ENCODE measurements around the gene AANAT.

Gene AANAT

DNA sequence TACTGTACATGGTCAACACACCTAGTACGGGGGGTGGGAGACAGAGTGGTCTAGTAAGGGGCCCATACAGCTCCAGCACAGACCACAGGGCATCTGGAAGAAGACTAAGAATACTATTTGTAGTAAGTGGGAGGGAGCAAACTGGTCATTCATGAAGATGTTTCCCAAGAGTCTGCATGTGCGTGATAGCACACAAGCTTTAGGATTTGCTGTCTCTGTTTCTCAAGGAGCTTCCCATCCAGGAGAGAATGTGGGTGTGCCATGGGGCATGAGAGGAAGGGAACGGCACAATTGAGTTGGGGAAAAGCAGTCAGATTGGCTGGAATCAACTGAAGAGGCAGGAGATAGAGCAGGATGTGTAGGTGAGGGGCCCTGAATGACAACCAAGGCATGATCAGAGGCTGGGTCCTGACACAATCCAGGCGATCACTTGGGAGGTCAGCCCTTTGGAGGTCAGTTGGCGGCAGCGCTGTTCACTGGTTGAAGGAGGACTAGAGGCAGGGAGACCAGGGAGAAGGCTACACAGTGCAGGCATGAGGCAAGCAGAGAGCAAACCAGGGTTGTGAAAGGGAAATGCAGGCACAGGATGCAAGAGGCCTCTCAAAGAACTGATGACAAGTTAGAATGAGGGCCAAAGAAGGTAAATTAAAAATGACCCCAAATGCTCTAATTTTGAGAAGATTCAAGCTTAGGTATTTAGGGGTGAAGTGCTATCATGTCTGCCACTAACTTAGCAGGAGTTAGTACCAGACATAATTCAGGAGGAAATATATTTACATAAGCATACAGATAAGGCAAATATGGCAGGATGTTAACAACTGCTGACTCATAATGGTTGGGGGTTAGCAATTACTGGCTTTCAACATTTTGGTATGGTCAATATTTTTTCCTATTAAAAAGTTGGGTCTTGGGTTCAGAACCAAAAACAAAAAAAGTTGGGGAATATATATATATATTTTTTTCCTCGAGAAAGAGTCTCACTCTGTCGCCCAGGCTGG is 24.8 kb upstream of the AANAT start:
- no peak for ATAC-seq
- no peak for TF ChIP-seq ARNTL (CRISPR knock-in tag; IDR thresholded peaks at IDR 0.05; ENCODE audit: borderline replicate concordance, low read depth)
- TF ChIP-seq, protein P1, sequence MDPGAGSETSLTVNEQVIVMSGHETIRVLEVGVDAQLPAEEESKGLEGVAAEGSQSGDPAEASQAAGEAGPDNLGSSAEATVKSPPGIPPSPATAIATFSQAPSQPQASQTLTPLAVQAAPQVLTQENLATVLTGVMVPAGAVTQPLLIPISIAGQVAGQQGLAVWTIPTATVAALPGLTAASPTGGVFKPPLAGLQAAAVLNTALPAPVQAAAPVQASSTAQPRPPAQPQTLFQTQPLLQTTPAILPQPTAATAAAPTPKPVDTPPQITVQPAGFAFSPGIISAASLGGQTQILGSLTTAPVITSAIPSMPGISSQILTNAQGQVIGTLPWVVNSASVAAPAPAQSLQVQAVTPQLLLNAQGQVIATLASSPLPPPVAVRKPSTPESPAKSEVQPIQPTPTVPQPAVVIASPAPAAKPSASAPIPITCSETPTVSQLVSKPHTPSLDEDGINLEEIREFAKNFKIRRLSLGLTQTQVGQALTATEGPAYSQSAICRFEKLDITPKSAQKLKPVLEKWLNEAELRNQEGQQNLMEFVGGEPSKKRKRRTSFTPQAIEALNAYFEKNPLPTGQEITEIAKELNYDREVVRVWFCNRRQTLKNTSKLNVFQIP (CRISPR knock-in tag; IDR thresholded peaks at IDR 0.05; ENCODE audit: borderline replicate concordance, low read depth) = no peak

DNA sequence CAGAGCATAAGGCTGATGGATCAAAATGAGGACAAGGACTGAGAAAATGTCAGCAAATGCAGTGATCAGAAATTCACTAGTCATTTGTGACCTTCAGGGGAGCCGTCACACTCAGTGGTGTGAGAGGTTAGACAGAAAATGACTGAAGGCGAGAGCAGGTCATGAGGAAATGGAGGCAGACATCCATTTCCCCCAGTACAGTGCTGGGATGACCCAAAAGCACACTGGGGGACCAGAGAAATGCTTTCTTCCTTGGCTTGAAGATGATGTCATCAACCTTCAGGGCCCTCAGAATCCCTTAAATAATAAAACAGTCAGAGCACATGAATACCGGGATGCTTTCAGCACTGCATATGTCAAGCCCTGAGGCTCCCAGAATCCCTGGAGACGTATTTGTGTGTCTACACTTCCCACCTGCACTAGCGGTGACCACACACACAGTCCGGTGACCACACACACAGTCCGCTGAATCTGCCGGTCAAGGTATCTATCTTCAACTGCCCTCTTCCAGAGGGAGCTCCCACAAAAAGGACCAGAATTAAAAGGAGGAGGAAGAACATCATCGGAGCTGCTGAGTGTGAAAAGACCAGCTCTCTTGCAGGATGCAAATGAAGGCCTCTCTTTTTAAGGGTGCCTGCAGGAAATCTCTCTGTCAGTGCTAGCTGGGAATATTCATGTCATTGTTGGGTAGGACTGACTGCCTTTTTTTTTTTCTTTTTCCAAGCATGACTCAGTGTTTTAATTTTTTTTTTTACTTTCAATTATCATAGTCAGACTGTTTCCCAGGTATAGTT is 22.7 kb upstream of the AANAT start:
- TF ChIP-seq BACH2 (CRISPR knock-in tag; IDR thresholded peaks at IDR 0.05; ENCODE audit: borderline replicate concordance) = no peak
- TF ChIP-seq, protein P2, sequence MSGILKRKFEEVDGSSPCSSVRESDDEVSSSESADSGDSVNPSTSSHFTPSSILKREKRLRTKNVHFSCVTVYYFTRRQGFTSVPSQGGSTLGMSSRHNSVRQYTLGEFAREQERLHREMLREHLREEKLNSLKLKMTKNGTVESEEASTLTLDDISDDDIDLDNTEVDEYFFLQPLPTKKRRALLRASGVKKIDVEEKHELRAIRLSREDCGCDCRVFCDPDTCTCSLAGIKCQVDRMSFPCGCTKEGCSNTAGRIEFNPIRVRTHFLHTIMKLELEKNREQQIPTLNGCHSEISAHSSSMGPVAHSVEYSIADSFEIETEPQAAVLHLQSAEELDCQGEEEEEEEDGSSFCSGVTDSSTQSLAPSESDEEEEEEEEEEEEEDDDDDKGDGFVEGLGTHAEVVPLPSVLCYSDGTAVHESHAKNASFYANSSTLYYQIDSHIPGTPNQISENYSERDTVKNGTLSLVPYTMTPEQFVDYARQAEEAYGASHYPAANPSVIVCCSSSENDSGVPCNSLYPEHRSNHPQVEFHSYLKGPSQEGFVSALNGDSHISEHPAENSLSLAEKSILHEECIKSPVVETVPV (CRISPR knock-in tag; IDR thresholded peaks at IDR 0.05) = no peak
- no peak for TF ChIP-seq TCF4 (CRISPR knock-in tag; IDR thresholded peaks at IDR 0.05; ENCODE audit: borderline replicate concordance)
- TF ChIP-seq, protein P3, sequence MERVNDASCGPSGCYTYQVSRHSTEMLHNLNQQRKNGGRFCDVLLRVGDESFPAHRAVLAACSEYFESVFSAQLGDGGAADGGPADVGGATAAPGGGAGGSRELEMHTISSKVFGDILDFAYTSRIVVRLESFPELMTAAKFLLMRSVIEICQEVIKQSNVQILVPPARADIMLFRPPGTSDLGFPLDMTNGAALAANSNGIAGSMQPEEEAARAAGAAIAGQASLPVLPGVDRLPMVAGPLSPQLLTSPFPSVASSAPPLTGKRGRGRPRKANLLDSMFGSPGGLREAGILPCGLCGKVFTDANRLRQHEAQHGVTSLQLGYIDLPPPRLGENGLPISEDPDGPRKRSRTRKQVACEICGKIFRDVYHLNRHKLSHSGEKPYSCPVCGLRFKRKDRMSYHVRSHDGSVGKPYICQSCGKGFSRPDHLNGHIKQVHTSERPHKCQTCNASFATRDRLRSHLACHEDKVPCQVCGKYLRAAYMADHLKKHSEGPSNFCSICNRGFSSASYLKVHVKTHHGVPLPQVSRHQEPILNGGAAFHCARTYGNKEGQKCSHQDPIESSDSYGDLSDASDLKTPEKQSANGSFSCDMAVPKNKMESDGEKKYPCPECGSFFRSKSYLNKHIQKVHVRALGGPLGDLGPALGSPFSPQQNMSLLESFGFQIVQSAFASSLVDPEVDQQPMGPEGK (CRISPR knock-in tag; IDR thresholded peaks at IDR 0.05; ENCODE audit: borderline replicate concordance) = no peak
- TF ChIP-seq ZFP3 (CRISPR knock-in tag; IDR thresholded peaks at IDR 0.05) = no peak
- no peak for TF ChIP-seq RARB (CRISPR knock-in tag; IDR thresholded peaks at IDR 0.05)
- no peak for TF ChIP-seq ZNF70 (CRISPR knock-in tag; IDR thresholded peaks at IDR 0.05)
- no peak for TF ChIP-seq ESRRG (CRISPR knock-in tag; IDR thresholded peaks at IDR 0.05)
- TF ChIP-seq CREB5 (CRISPR knock-in tag; IDR thresholded peaks at IDR 0.05; ENCODE audit: low read depth) = no peak
- ATAC-seq = no peak; the same call in 2 of the 3 replicates

DNA sequence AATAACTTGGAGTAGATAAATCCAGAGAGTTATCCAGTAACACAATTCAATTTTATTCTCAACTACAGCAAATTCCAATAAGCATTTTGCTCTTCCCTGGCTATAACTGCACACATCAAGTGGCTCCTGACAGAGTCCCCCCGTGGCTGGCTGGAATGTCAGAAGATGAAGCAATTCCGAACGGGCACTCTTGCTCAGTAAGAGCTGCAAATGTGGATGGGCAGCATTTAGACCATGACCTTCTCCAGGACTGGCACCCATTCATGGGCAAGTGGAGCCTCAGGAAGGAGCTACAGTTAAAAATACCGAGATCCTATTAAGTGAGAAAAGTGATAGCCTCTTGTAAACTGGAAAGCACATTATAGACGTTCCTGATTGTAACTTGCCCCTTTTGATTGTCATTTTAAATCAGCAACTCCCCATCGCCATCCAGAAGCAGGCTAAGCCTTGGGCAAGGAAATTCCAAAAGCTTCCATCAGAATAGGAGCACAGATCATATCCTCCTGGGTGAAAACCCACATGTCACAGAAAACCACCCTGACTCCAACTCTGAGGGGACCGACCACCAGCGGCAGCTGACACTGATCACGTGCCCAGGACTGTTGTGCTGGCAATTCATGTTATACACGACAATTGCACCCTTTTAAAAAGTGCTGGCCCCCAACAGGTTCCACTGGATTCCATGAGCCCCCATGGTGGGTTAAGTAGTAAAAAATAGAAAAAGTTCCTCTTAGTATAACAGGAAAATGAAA is 21.5 kb upstream of the AANAT start:
- no peak for ATAC-seq
- TF ChIP-seq ZNF70 (CRISPR knock-in tag; IDR thresholded peaks at IDR 0.05) (no peak), ZNF565 (CRISPR knock-in tag; conservative IDR thresholded peaks at IDR 0.05; ENCODE audit: low read depth) (no peak), ZFP3 (CRISPR knock-in tag; IDR thresholded peaks at IDR 0.05) (0 out of 2 replicates have a peak, but pooled peaks have one; percentile 14), ESRRG (CRISPR knock-in tag; IDR thresholded peaks at IDR 0.05) (no peak), ISL1 (CRISPR knock-in tag; IDR thresholded peaks at IDR 0.05) (no peak)

GRCh38 chr17:76446449-76447231 is 20.8 kb upstream of the AANAT start:
- ATAC-seq = peak; percentile 80
- no peak for TF ChIP-seq CSDC2 (CRISPR knock-in tag; IDR thresholded peaks at IDR 0.05)
- no peak for TF ChIP-seq ISL1 (CRISPR knock-in tag; IDR thresholded peaks at IDR 0.05)
- no peak for TF ChIP-seq GLIS3 (CRISPR knock-in tag; IDR thresholded peaks at IDR 0.05)
- TF ChIP-seq ZFP3 (CRISPR knock-in tag; IDR thresholded peaks at IDR 0.05) = no peak
- TF ChIP-seq TOX (CRISPR knock-in tag; IDR thresholded peaks at IDR 0.05; ENCODE audit: borderline replicate concordance) = no peak

Measured in SK-N-SH treated with all-trans-retinoic acid at 6 μM for 48 hours (cell line).